Measurements from ENCODE around the gene SRGAP1. TPM values are rescaled to one million over a fixed set of nuclear protein-coding genes. Genes with fewer than 3 reads are reported as not detected.

SRGAP1 gene
- total RNA-seq, 1 donor, result 25.8 TPM

- no peak overlapping the region for H3K4me3 ChIP-seq (ENCODE audit: low read depth, low read length)
- no peak for TF ChIP-seq CTCF (IDR thresholded peaks at IDR 0.05; ENCODE audit: insufficient read depth, low read length)
- no peak for DNase-seq (ENCODE audit: low read depth)
Measured at GRCh38 chr12:63904653-63905052, 60.2 kb downstream of the SRGAP1 start.

- no peak overlapping the region for H3K4me3 ChIP-seq (ENCODE audit: low read depth, low read length)
- no peak for TF ChIP-seq CTCF (IDR thresholded peaks at IDR 0.05; ENCODE audit: insufficient read depth, low read length)
- no peak for DNase-seq (ENCODE audit: low read depth)
Measured at GRCh38 chr12:63905544-63905943, 61.0 kb downstream of the SRGAP1 start.

- no peak for TF ChIP-seq CTCF (IDR thresholded peaks at IDR 0.05; ENCODE audit: insufficient read depth, low read length)
Measured at GRCh38 chr12:63906876-63907275, 62.4 kb downstream of the SRGAP1 start.

GRCh38 chr12:63907561-63907960 lies 63.1 kb downstream of the SRGAP1 start:
- DNase-seq (ENCODE audit: low read depth), result no peak
- TF ChIP-seq CTCF (IDR thresholded peaks at IDR 0.05; ENCODE audit: insufficient read depth, low read length), result no peak
- no peak overlapping the region for H3K4me3 ChIP-seq (ENCODE audit: low read depth, low read length)

More at GRCh38 chr12:63906876-63907275, 62.4 kb downstream of the SRGAP1 start:
- H3K4me3 ChIP-seq (ENCODE audit: low read depth, low read length), result no peak overlapping the region
- DNase-seq (ENCODE audit: low read depth), result no peak

- no peak overlapping the region for H3K4me3 ChIP-seq (ENCODE audit: low read depth, low read length)
- no peak for TF ChIP-seq CTCF (IDR thresholded peaks at IDR 0.05; ENCODE audit: insufficient read depth, low read length)
- no peak for DNase-seq (ENCODE audit: low read depth)
Measured at GRCh38 chr12:63909746-63910145, 65.2 kb downstream of the SRGAP1 start.

- no peak overlapping the region for H3K4me3 ChIP-seq (ENCODE audit: low read depth, low read length)
- no peak for DNase-seq (ENCODE audit: low read depth)
- TF ChIP-seq CTCF (IDR thresholded peaks at IDR 0.05; ENCODE audit: insufficient read depth, low read length), result no peak
Measured at GRCh38 chr12:63911341-63911740, 66.8 kb downstream of the SRGAP1 start.

- TF ChIP-seq CTCF (IDR thresholded peaks at IDR 0.05; ENCODE audit: insufficient read depth, low read length), result no peak
- H3K4me3 ChIP-seq (ENCODE audit: low read depth, low read length), result no peak overlapping the region
Measured at GRCh38 chr12:63912651-63913050, 68.2 kb downstream of the SRGAP1 start.

More at GRCh38 chr12:63912651-63913050, 68.2 kb downstream of the SRGAP1 start:
- no peak for DNase-seq (ENCODE audit: low read depth)
